GM12891 (cell line): ENCODE data around the gene BAZ1A.

Experiments used
- PAX5 ChIP-seq: IDR thresholded peaks from 2 replicates; pipeline ENCODE4 v1.6.1; 2011; ENCODE audit warnings: low read length, moderate library complexity, mild to moderate bottlenecking; ENCODE audit not compliant: insufficient read depth, severe bottlenecking
- POLR2A ChIP-seq: IDR thresholded peaks from 2 replicates; pipeline ENCODE4 v1.6.1; 2011; ENCODE audit warnings: low read depth, low read length, control low read depth
- POLR2AphosphoS5 ChIP-seq: IDR thresholded peaks from 2 replicates; pipeline ENCODE4 v1.6.1; 2011; ENCODE audit warnings: low read depth, low read length, control low read depth
- POU2F2 ChIP-seq: IDR thresholded peaks from 2 replicates; pipeline ENCODE4 v1.6.1; 2011; ENCODE audit warnings: low read depth, mild to moderate bottlenecking, control low read depth, low read length, moderate library complexity
- SPI1 ChIP-seq: IDR thresholded peaks from 2 replicates; pipeline ENCODE4 v1.6.1; 2011; ENCODE audit warnings: low read depth, low read length, control low read depth
- TAF1 ChIP-seq: IDR thresholded peaks from 2 replicates; pipeline ENCODE4 v1.6.1; 2011; ENCODE audit warnings: low read depth, low read length, control low read depth

DNA sequence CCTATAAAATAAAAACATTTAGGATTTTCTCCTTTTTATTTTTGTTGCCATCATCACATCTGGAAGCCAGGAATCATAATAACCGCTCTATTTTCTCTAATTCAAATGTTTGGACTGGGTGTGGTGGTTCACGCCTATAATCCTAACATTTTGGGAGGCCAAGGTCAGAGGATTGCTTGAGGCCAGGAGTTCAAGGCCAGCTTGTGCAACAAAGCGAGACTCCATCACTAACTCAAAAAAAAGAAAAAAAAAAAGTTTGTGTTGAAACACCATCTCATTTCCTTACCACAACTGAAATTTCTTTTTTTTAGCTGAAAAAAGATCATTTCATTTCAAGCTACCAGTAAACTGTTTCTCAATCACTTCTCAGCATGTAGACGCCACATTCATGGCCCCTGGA is 8.8 kb upstream of the BAZ1A start:
- TF ChIP-seq TAF1 (no peak), POLR2A (no peak), POLR2AphosphoS5 (no peak), PAX5 (no peak), SPI1 (no peak), POU2F2 (no peak)
